B cell (primary cell): Measurements from ENCODE around the gene IFT88. TPM values are rescaled to one million over a fixed set of nuclear protein-coding genes. Genes with fewer than 3 reads are reported as not detected.

ENCODE experiments used
- ATAC-seq: fragments of 200-7000 bp; cut with Tn5 transposase; one replicate; pipeline ENCODE4 v1.10.0; 2021; ENCODE audit warnings: low read depth, mild to moderate bottlenecking, moderate number of reproducible peaks, moderate library complexity
- CTCF ChIA-PET: fragments of 350-600 bp; sonication (Branson Sonifier 250); formaldehyde crosslinking; loops from one replicate; lab custom pipeline; 2021; ENCODE audit warnings: antibody characterized with exemption, inconsistent platforms; lab: Charles Lee
- POLR2A ChIA-PET: fragments of 350-600 bp; sonication (Branson Sonifier 250); formaldehyde crosslinking; loops from one replicate; lab custom pipeline; 2021; ENCODE audit warnings: antibody characterized with exemption; lab: Charles Lee
- DNase-seq: peaks from one replicate; pipeline ENCODE4 v3.0.0; 2013
- H2AFZ ChIP-seq: 2 replicates; pipeline ENCODE4 v1.6.1; 2012; ENCODE audit warnings: mild to moderate bottlenecking, low read depth, low read length; ENCODE audit not compliant: insufficient read depth, poor library complexity, severe bottlenecking
- H3K27ac ChIP-seq, 2 donors: 1 replicate in 1 of 2; 2 replicates in 1 of 2; pipeline ENCODE4 v1.5.1; 2012 to 2013; ENCODE audit warnings: low read length in 2 of 2, mild to moderate bottlenecking in 2 of 2, moderate library complexity in 1 of 2
- H3K27me3 ChIP-seq, 4 experiments: fragments of 200-600 bp in 1 of 4; sonication (generic) in 1 of 4; replicated peaks in 1 of 4; 1 replicate in 2 of 4; 2 replicates in 2 of 4; pipeline versions ENCODE4 v1.6.1 to v1.7.0; 2013 to 2016; ENCODE audit warnings: low read length in 3 of 4, mild to moderate bottlenecking in 2 of 4, mixed read lengths in 1 of 4, moderate library complexity in 1 of 4; ENCODE audit not compliant: insufficient read depth in 4 of 4, control insufficient read depth in 3 of 4; ENCODE audit errors: control extremely low read depth in 1 of 4
- H3K36me3 ChIP-seq, 2 experiments: replicated peaks in 1 of 2; 1 replicate in 1 of 2; 2 replicates in 1 of 2; pipeline versions ENCODE4 v1.6.1 to v1.7.1; 2013; ENCODE audit warnings: low read length in 1 of 2; ENCODE audit not compliant: insufficient read depth in 2 of 2, control insufficient read depth in 1 of 2; ENCODE audit errors: control extremely low read depth in 1 of 2, extremely low read depth in 1 of 2
- H3K4me1 ChIP-seq, 2 donors: fragments of 200-600 bp in 1 of 2; sonication (generic) in 1 of 2; 1 replicate in 1 of 2; 2 replicates in 1 of 2; pipeline versions ENCODE4 v1.5.1 to v1.6.1; 2013 to 2017; ENCODE audit warnings: low read length in 2 of 2; ENCODE audit not compliant: control insufficient read depth in 2 of 2, insufficient read depth in 2 of 2
- H3K4me2 ChIP-seq: replicated peaks from 2 replicates; pipeline ENCODE3; 2012; ENCODE audit warnings: mild to moderate bottlenecking, low read depth, low read length; ENCODE audit not compliant: poor library complexity, severe bottlenecking
- H3K4me3 ChIP-seq, 5 experiments: fragments of 200-600 bp in 1 of 5; sonication (generic) in 1 of 5; 1 replicate in 3 of 5; 2 replicates in 2 of 5; pipeline versions ENCODE4 v1.5.1 to v1.7.0; 2011 to 2016; ENCODE audit warnings: low read length in 4 of 5, mild to moderate bottlenecking in 4 of 5, low read depth in 2 of 5, control low read depth in 1 of 5, moderate library complexity in 1 of 5; ENCODE audit not compliant: insufficient read depth in 1 of 5; ENCODE audit errors: control extremely low read depth in 1 of 5, extremely low read depth in 1 of 5
- H3K79me2 ChIP-seq: fragments of 200-600 bp; sonication (generic); one replicate; pipeline ENCODE4 v1.6.0; 2016; ENCODE audit warnings: low read length; ENCODE audit not compliant: control insufficient read depth, insufficient read depth
- H3K9ac ChIP-seq: fragments of 200-600 bp; sonication (generic); 2 replicates; pipeline ENCODE4 v1.6.1; 2017; ENCODE audit warnings: mild to moderate bottlenecking, low read length, moderate library complexity
- H3K9me3 ChIP-seq, 3 donors: one replicate each; pipeline versions ENCODE4 v1.6.1 to v1.7.1; 2013; ENCODE audit warnings: low read length in 2 of 3; ENCODE audit not compliant: control insufficient read depth in 2 of 3, insufficient read depth in 1 of 3; ENCODE audit errors: control extremely low read depth in 1 of 3
- H4K20me1 ChIP-seq: 2 replicates; pipeline ENCODE4 v1.6.0; 2012; ENCODE audit warnings: mild to moderate bottlenecking, low read length; ENCODE audit not compliant: insufficient read depth, control insufficient read depth, poor library complexity, severe bottlenecking
- H3K27ac Mint-ChIP-seq: one replicate; pipeline ENCODE4 v1.8.0; 2021; ENCODE audit warnings: mixed read lengths
- H3K27me3 Mint-ChIP-seq: one replicate; pipeline ENCODE4 v1.8.0; 2021; ENCODE audit warnings: mixed read lengths
- H3K4me1 Mint-ChIP-seq: one replicate; pipeline ENCODE4 v1.8.0; 2021; ENCODE audit warnings: mixed read lengths
- H3K4me3 Mint-ChIP-seq: one replicate; pipeline ENCODE4 v1.8.0; 2021; ENCODE audit warnings: mixed read lengths
- H3K9me3 Mint-ChIP-seq: one replicate; pipeline ENCODE4 v1.8.0; 2022; ENCODE audit warnings: mixed read lengths; ENCODE audit not compliant: insufficient read depth
- CTCF ChIP-seq: fragments of 200-600 bp; IDR thresholded peaks from one replicate; pipeline ENCODE4 v1.8.0; 2022; ENCODE audit warnings: antibody characterized with exemption, mild to moderate bottlenecking
- EZH2 ChIP-seq: IDR thresholded peaks from 2 replicates; pipeline ENCODE4 v1.6.1; 2012; ENCODE audit warnings: borderline replicate concordance, low read depth, mild to moderate bottlenecking, moderate library complexity, low read length; ENCODE audit not compliant: insufficient read depth, poor library complexity, severe bottlenecking
- WGBS: methylation state at CpG from one replicate; pipeline ENCODE4 v1.1.5; 2013; ENCODE audit warnings: missing lambda C conversion rate; ENCODE audit not compliant: insufficient coverage; 5-methylcytosine and 5-hydroxymethylcytosine counted together
- intact Hi-C: fragments of 100-400 bp; cut with micrococcal nuclease; formaldehyde crosslinking; loops from one replicate; pipeline ENCODE4 v1.10.0; 2022
- polyA plus RNA-seq: library from polyadenylated mRNA; depleted of rRNA; stranded (reverse); fragments of >200 nt; gene quantifications from 2 replicates; pipeline ENCODE4 v1.2.3, GENCODE V29; 2012
- total RNA-seq, 2 donors: library from RNA; stranded (reverse); fragments of 120-200 nt in 1 of 2; gene quantifications; 1 replicate in 1 of 2; 2 replicates in 1 of 2; pipeline versions ENCODE4 v1.2.3 to v1.2.4, GENCODE V29; 2013 to 2022

Gene IFT88
- total and polyA plus RNA-seq, 2 donors (not counting 1 experiment from before 2014, with no cell fraction given), result 8.0 to 23.3 TPM

GRCh38 chr13:20588529-20589110 lies 21.7 kb downstream of the IFT88 start:
- no peak overlapping the region for H3K27ac Mint-ChIP-seq
- Histone ChIP-seq H3K79me2 (no peaks in the 10 kb centered on the region), H3K4me2 (no peak overlapping the region), H3K36me3 (peaks cover 3 to 17% of the 10 kb centered on the region in 2 experiments), H3K4me1 (no peaks in the 10 kb centered on the region), H4K20me1 (no peaks in the 10 kb centered on the region), H3K4me3 (no peak overlapping the region), H3K9ac (no peak overlapping the region), H3K27ac (no peak overlapping the region), H3K27me3 (no peaks in the 10 kb centered on the region), H3K9me3 (peaks cover 0 to 10% (median 3%) of the 10 kb centered on the region in 3 donors), H2AFZ (no peak overlapping the region)
- H3K27me3 Mint-ChIP-seq, result no peaks in the 10 kb centered on the region
- TF ChIP-seq CTCF (no peak), EZH2 (no peak)
- intact Hi-C loops, result no loop called here
- ChIA-PET CTCF (no interaction called here), POLR2A (no interaction called here)
- no peak for ATAC-seq
- no peak overlapping the region for H3K4me3 Mint-ChIP-seq
- no CpG with 5 or more reads among the region's 4 CpGs for WGBS
- no peaks in the 10 kb centered on the region for H3K4me1 Mint-ChIP-seq
- peaks cover 3% of the 10 kb centered on the region for H3K9me3 Mint-ChIP-seq
- DNase-seq, result no peak

- intact Hi-C loops, result no loop called here
- no peak overlapping the region for H3K9ac ChIP-seq
- H4K20me1 ChIP-seq, result no peaks in the 10 kb centered on the region
- POLR2A ChIA-PET, result no interaction called here
- no peaks in the 10 kb centered on the region for H3K9me3 ChIP-seq
- H3K9me3 Mint-ChIP-seq, result no peaks in the 10 kb centered on the region
- H3K27ac Mint-ChIP-seq, result no peak overlapping the region
- no peaks in the 10 kb centered on the region for H3K4me1 ChIP-seq
- CTCF ChIA-PET, result no interaction called here
- H2AFZ ChIP-seq, result no peak overlapping the region
- no peak overlapping the region for H3K4me3 Mint-ChIP-seq
- no peaks in the 10 kb centered on the region for H3K27me3 ChIP-seq
- no peak for TF ChIP-seq EZH2
- no peak for TF ChIP-seq CTCF
- no peaks in the 10 kb centered on the region for H3K27me3 Mint-ChIP-seq
- no peak overlapping the region for H3K4me2 ChIP-seq
- H3K27ac ChIP-seq, result no peak overlapping the region
- WGBS, result no CpG with 5 or more reads among the region's 2 CpGs
- DNase-seq (no peak), ATAC-seq (no peak)
- no peaks in the 10 kb centered on the region for H3K79me2 ChIP-seq
- no peaks in the 10 kb centered on the region for H3K4me1 Mint-ChIP-seq
- peaks cover 0 to 6% of the 10 kb centered on the region in 2 experiments for H3K36me3 ChIP-seq
- no peak overlapping the region for H3K4me3 ChIP-seq
Observed at GRCh38 chr13:20590561-20590960, 23.6 kb downstream of the IFT88 start.
